T-helper 1 cell treated with Interleukin-12 subunit alpha and Interleukin-12 subunit beta and Interleukin-4 antibody, amounts not matched to agents 30 μg/mL and 1 μg/mL, for 36 hours (primary cell): Measurements from ENCODE around the gene HELT.
"Not testable (repeated sequence)": the region's sequence is repeated elsewhere in the genome, so short reads cannot be mapped to it uniquely, and the experiment has no call there.

Source experiments
- H3K27ac Mint-ChIP-seq: one replicate; pipeline ENCODE4 v1.8.0; 2021; ENCODE audit warnings: mild to moderate bottlenecking, mixed read lengths
- H3K27me3 Mint-ChIP-seq: one replicate; pipeline ENCODE4 v1.8.0; 2021; ENCODE audit warnings: low read depth, mixed read lengths
- H3K36me3 Mint-ChIP-seq: one replicate; pipeline ENCODE4 v1.8.0; 2021; ENCODE audit warnings: low read depth, mixed read lengths
- H3K4me1 Mint-ChIP-seq: one replicate; pipeline ENCODE4 v1.8.0; 2021; ENCODE audit warnings: low read depth, mixed read lengths
- H3K4me3 Mint-ChIP-seq: one replicate; pipeline ENCODE4 v1.8.0; 2021; ENCODE audit warnings: mild to moderate bottlenecking, moderate library complexity, mixed read lengths
- H3K9me3 Mint-ChIP-seq: one replicate; pipeline ENCODE4 v1.8.0; 2021; ENCODE audit warnings: mixed read lengths

Gene HELT

GRCh38 chr4:184991860-184992259, 26.4 kb upstream of the HELT start:
- Mint-ChIP-seq H3K27ac (no peak overlapping the region), H3K4me3 (no peak overlapping the region), H3K36me3 (no peaks in the 10 kb centered on the region), H3K27me3 (peaks cover 3% of the 10 kb centered on the region), H3K4me1 (no peaks in the 10 kb centered on the region), H3K9me3 (no peaks in the 10 kb centered on the region)

- Mint-ChIP-seq H3K27me3 (peaks cover 7% of the 10 kb centered on the region), H3K4me3 (no peak overlapping the region), H3K4me1 (no peaks in the 10 kb centered on the region), H3K36me3 (no peaks in the 10 kb centered on the region), H3K9me3 (no peaks in the 10 kb centered on the region), H3K27ac (no peak overlapping the region)
These were observed 25.9 kb upstream of the HELT start for GRCh38 chr4:184992422-184992821.

GRCh38 chr4:184993247-184993646, 25.0 kb upstream of the HELT start:
- H3K9me3 Mint-ChIP-seq, result no peaks in the 10 kb centered on the region

GRCh38 chr4:184994010-184994622, 24.2 kb upstream of the HELT start:
- H3K9me3 Mint-ChIP-seq, result no peaks in the 10 kb centered on the region
- H3K4me1 Mint-ChIP-seq, result no peaks in the 10 kb centered on the region
- peaks cover 7% of the 10 kb centered on the region for H3K27me3 Mint-ChIP-seq
- H3K36me3 Mint-ChIP-seq, result no peaks in the 10 kb centered on the region
- no peak overlapping the region for H3K27ac Mint-ChIP-seq
- H3K4me3 Mint-ChIP-seq, result no peak overlapping the region

More at GRCh38 chr4:184993247-184993646, 25.0 kb upstream of the HELT start:
- Mint-ChIP-seq H3K27ac (no peak overlapping the region), H3K4me1 (no peaks in the 10 kb centered on the region), H3K36me3 (no peaks in the 10 kb centered on the region), H3K27me3 (peaks cover 7% of the 10 kb centered on the region), H3K4me3 (no peak overlapping the region)

GRCh38 chr4:184994623-184995010, 23.7 kb upstream of the HELT start:
- H3K4me1 Mint-ChIP-seq, result no peaks in the 10 kb centered on the region
- H3K27me3 Mint-ChIP-seq, result peaks cover 9% of the 10 kb centered on the region

GRCh38 chr4:184997656-184998055, 20.6 kb upstream of the HELT start:
- not testable (repeated sequence) for H3K4me3 Mint-ChIP-seq, H3K4me1 Mint-ChIP-seq, H3K9me3 Mint-ChIP-seq, H3K27ac Mint-ChIP-seq, H3K36me3 Mint-ChIP-seq
- H3K27me3 Mint-ChIP-seq, result peaks cover 22% of the 10 kb centered on the region

More at GRCh38 chr4:184994623-184995010, 23.7 kb upstream of the HELT start:
- Mint-ChIP-seq H3K27ac (no peak overlapping the region), H3K36me3 (no peaks in the 10 kb centered on the region), H3K4me3 (no peak overlapping the region), H3K9me3 (no peaks in the 10 kb centered on the region)

- H3K9me3 Mint-ChIP-seq, result no peaks in the 10 kb centered on the region
- peaks cover 4% of the 10 kb centered on the region for H3K4me1 Mint-ChIP-seq
- peaks cover 57% of the 10 kb centered on the region for H3K27me3 Mint-ChIP-seq
- no peak overlapping the region for H3K4me3 Mint-ChIP-seq
- no peak overlapping the region for H3K27ac Mint-ChIP-seq
- no peaks in the 10 kb centered on the region for H3K36me3 Mint-ChIP-seq
These were observed 15.5 kb upstream of the HELT start for GRCh38 chr4:185002784-185003183.

- Mint-ChIP-seq H3K36me3 (no peaks in the 10 kb centered on the region), H3K27me3 (peaks cover 67% of the 10 kb centered on the region), H3K4me3 (no peak overlapping the region)
These were observed 14.5 kb upstream of the HELT start for GRCh38 chr4:185003596-185004351.

GRCh38 chr4:185004562-185005218, 13.6 kb upstream of the HELT start:
- Mint-ChIP-seq H3K4me3 (no peak overlapping the region), H3K4me1 (peaks cover 4% of the 10 kb centered on the region), H3K36me3 (no peaks in the 10 kb centered on the region), H3K9me3 (no peaks in the 10 kb centered on the region), H3K27me3 (peaks cover 73% of the 10 kb centered on the region), H3K27ac (no peak overlapping the region)

More at GRCh38 chr4:185003596-185004351, 14.5 kb upstream of the HELT start:
- H3K4me1 Mint-ChIP-seq, result peaks cover 4% of the 10 kb centered on the region
- H3K27ac Mint-ChIP-seq, result no peak overlapping the region
- H3K9me3 Mint-ChIP-seq, result no peaks in the 10 kb centered on the region

- Mint-ChIP-seq H3K4me1 (peaks cover 4% of the 10 kb centered on the region), H3K9me3 (no peaks in the 10 kb centered on the region), H3K27me3 (peaks cover 73% of the 10 kb centered on the region), H3K4me3 (peak overlapping the region; percentile 29), H3K27ac (no peak overlapping the region), H3K36me3 (no peaks in the 10 kb centered on the region)
These were observed 13.0 kb upstream of the HELT start for GRCh38 chr4:185005219-185005819.

- Mint-ChIP-seq H3K27me3 (peaks cover 94% of the 10 kb centered on the region), H3K27ac (no peak overlapping the region), H3K4me3 (no peak overlapping the region), H3K4me1 (peaks cover 12% of the 10 kb centered on the region), H3K36me3 (no peaks in the 10 kb centered on the region), H3K9me3 (no peaks in the 10 kb centered on the region)
These were observed 6.9 kb upstream of the HELT start for GRCh38 chr4:185011408-185011807.

GRCh38 chr4:185013417-185014125, 4.7 kb upstream of the HELT start:
- H3K4me3 Mint-ChIP-seq, result no peak overlapping the region
- H3K27me3 Mint-ChIP-seq, result peaks cover 96% of the 10 kb centered on the region
- no peaks in the 10 kb centered on the region for H3K9me3 Mint-ChIP-seq
- peaks cover 18% of the 10 kb centered on the region for H3K4me1 Mint-ChIP-seq
- no peak overlapping the region for H3K27ac Mint-ChIP-seq
- H3K36me3 Mint-ChIP-seq, result no peaks in the 10 kb centered on the region

GRCh38 chr4:185015108-185015507, 3.2 kb upstream of the HELT start:
- H3K9me3 Mint-ChIP-seq, result no peaks in the 10 kb centered on the region
- no peaks in the 10 kb centered on the region for H3K36me3 Mint-ChIP-seq
- H3K4me1 Mint-ChIP-seq, result peaks cover 21% of the 10 kb centered on the region
- peaks cover 96% of the 10 kb centered on the region for H3K27me3 Mint-ChIP-seq
- H3K27ac Mint-ChIP-seq, result no peak overlapping the region
- H3K4me3 Mint-ChIP-seq, result no peak overlapping the region
